K562 (cell line): ENCODE results near the gene SHISAL2A. TPM values are rescaled to one million over a fixed set of nuclear protein-coding genes. Genes with fewer than 3 reads are reported as not detected.
A peak's percentile ranks its signal among the peaks of the same experiment; 100 is the strongest.

ENCODE experiments used
- E2F3 ChIP-seq: fragments of 250-450 bp; sonication (Bioruptor Pico); IDR thresholded peaks from 2 replicates; pipeline ENCODE4 v1.4.0; 2020; ENCODE audit warnings: mild to moderate bottlenecking
- FOXA1 ChIP-seq: fragments of 450-650 bp; IDR thresholded peaks from 2 replicates; pipeline ENCODE4 v1.6.1; 2016; ENCODE audit warnings: mild to moderate bottlenecking, borderline replicate concordance
- FOXP1 ChIP-seq: sonication (generic); formaldehyde crosslinking; IDR thresholded peaks from 2 replicates; pipeline ENCODE4 v1.8.0; 2022; ENCODE audit warnings: mild to moderate bottlenecking, missing genetic modification reagents
- ILF3 ChIP-seq: fragments of 450-650 bp; IDR thresholded peaks from 2 replicates; pipeline ENCODE4 v1.6.1; 2018; ENCODE audit warnings: antibody characterized with exemption, mild to moderate bottlenecking, moderate library complexity, borderline replicate concordance
- JUNB ChIP-seq: fragments of 450-650 bp; formaldehyde crosslinking; conservative IDR thresholded peaks from 2 replicates; pipeline ENCODE4 v1.4.0; 2020; ENCODE audit warnings: mild to moderate bottlenecking
- MCM5 ChIP-seq: fragments of 450-650 bp; IDR thresholded peaks from 2 replicates; pipeline ENCODE4 v1.6.1; 2016; ENCODE audit warnings: low read depth
- MXI1 ChIP-seq: IDR thresholded peaks from 2 replicates; pipeline ENCODE4 v1.6.1; 2011; ENCODE audit warnings: low read depth, mild to moderate bottlenecking, improper control_type of control experiment, low read length
- PTRF ChIP-seq: fragments of 450-650 bp; IDR thresholded peaks from 2 replicates; pipeline ENCODE4 v1.6.1; 2016; ENCODE audit warnings: mild to moderate bottlenecking, missing genetic modification characterization, missing compliant biosample characterization
- RERE ChIP-seq: sonication (generic); formaldehyde crosslinking; IDR thresholded peaks from 2 replicates; pipeline ENCODE4 v1.8.0; 2023; ENCODE audit warnings: missing genetic modification reagents, mild to moderate bottlenecking, borderline replicate concordance
- SETDB1 ChIP-seq: IDR thresholded peaks from one replicate; pipeline ENCODE4 v1.6.1; 2012; ENCODE audit warnings: low read length, control low read depth, inconsistent platforms
- TBL1XR1 ChIP-seq, 2 experiments: IDR thresholded peaks; 2 replicates each; pipeline ENCODE4 v1.6.1; 2012; ENCODE audit warnings: improper control_type of control experiment in 2 of 2, low read length in 2 of 2, mild to moderate bottlenecking in 1 of 2
- ZFP30 ChIP-seq: fragments of 250-450 bp; sonication (Bioruptor Pico); IDR thresholded peaks from 2 replicates; pipeline ENCODE4 v1.8.0; 2022; ENCODE audit warnings: moderate library complexity, mild to moderate bottlenecking, inconsistent platforms, borderline replicate concordance
- ZNF282 ChIP-seq: sonication (generic); formaldehyde crosslinking; IDR thresholded peaks from 2 replicates; pipeline ENCODE4 v1.8.1; 2023; ENCODE audit warnings: missing genetic modification reagents
- ZNF354B ChIP-seq: fragments of 250-450 bp; sonication (Bioruptor Pico); IDR thresholded peaks from 2 replicates; pipeline ENCODE4 v1.4.0; 2020
- ZNF444 ChIP-seq: fragments of 250-450 bp; sonication (Bioruptor Pico); IDR thresholded peaks from 2 replicates; pipeline ENCODE4 v1.4.0; 2020; ENCODE audit warnings: mild to moderate bottlenecking, moderate library complexity
- ZNF766 ChIP-seq: fragments of 200-800 bp; sonication (Bioruptor generic); conservative IDR thresholded peaks from 2 replicates; pipeline ENCODE4 v1.6.1; 2016; ENCODE audit warnings: missing genetic modification characterization, missing compliant biosample characterization
- ZSCAN29 ChIP-seq: fragments of 450-650 bp; IDR thresholded peaks from 2 replicates; pipeline ENCODE4 v1.6.1; 2017
- polyA plus RNA-seq, 8 experiments: library from polyadenylated mRNA; depleted of rRNA in 4 of 8; stranded (reverse) in 5 of 8; unstranded in 3 of 8; fragments of >200 nt; fragmentation: Nextera tagmentation in 2 of 8; fragmentation: Illumina TruSeq in 1 of 8; extraction: Ambion mirVana in 2 of 8; extraction: Trizol in 1 of 8; gene quantifications; 2 replicates each; pipeline versions ENCODE4 v1.2.1 to v1.2.3, GENCODE V29; 2011 to 2014; ENCODE audit warnings: inconsistent platforms in 1 of 8, missing spikeins in 1 of 8
- total RNA-seq, 7 experiments: library from RNA; depleted of rRNA in 6 of 7; stranded (reverse); fragments of >200 nt in 6 of 7; fragmentation: Illumina TruSeq in 2 of 7; extraction: Trizol in 2 of 7; gene quantifications; 2 replicates each; pipeline versions ENCODE4 v1.2.1 to v1.2.3, GENCODE V29; 2011 to 2021; ENCODE audit warnings: low replicate concordance in 1 of 7
- TF ChIP-seq, protein P1 (sequence below): fragments of 450-650 bp; IDR thresholded peaks from 2 replicates; pipeline ENCODE4 v1.6.1; 2016; ENCODE audit warnings: missing biosample characterization, missing genetic modification characterization
- TF ChIP-seq, protein P2 (sequence below): sonication (generic); formaldehyde crosslinking; IDR thresholded peaks from 2 replicates; pipeline ENCODE4 v1.8.0; 2022; ENCODE audit warnings: mild to moderate bottlenecking, missing genetic modification reagents
- TF ChIP-seq, protein P3 (sequence below): fragments of 250-450 bp; sonication (Bioruptor Pico); IDR thresholded peaks from 2 replicates; pipeline ENCODE4 v1.8.0; 2021; ENCODE audit warnings: borderline replicate concordance, mild to moderate bottlenecking, moderate library complexity; ENCODE audit not compliant: poor library complexity, severe bottlenecking

The SHISAL2A gene
- total and polyA plus RNA-seq, 9 of the 15 experiments (the other 6 are each of a cell fraction or from before 2014, with no cell fraction given), result 0.11 TPM; not detected in 8

DNA sequence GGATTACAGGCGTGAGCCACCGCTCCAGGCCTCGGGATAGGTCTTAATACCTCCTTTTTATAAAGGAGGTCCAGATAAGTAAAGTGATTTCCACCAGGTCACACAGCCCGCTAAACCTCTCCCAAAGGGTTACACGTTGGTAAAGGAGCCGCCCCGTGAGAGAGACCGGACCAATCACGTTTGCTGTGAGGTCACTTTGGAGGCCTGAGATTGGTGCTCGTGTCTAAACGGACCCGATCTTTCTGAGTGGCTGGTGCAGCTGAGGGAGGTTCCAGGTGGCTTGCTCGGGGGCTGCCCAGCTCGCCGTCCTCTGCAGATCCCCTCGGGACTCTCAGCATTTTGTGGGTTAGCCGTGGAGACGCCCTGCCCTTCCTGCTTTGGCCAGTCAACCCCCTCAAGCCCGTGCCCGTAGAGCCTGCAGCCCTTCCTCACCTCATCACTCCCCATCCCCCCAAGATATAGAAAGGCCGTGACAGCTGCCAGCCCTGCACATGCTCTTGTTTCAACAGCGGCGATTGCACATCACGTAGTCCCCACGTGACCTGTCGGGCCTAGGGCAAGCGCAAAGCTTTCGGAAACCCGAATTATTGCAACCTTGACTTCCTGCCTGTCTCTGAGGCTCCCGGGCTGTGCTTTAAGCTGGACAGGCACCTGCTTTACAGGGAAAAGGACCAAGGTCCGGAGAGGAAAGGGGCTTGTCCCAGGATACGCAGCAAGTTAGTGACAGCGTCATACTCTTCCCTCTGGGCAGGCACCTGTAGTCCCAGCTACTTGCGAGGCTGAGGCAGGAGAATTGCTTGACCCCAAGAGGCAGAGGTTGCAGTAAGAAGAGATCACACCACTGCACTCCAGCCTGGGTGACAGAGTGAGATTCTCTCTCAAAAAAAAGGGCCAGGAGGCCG, 70.2 kb downstream of the SHISAL2A start (continued):
- TF ChIP-seq ZNF766 (peak; percentile 48), MXI1 (no peak), RERE (CRISPR knock-in tag) (0 out of 2 replicates have a peak, but pooled peaks have one; percentile 39), FOXA1 (no peak), JUNB (CRISPR knock-in tag) (no peak), ILF3 (no peak), E2F3 (0 out of 2 replicates have a peak, but pooled peaks have one; percentile 15), ZNF282 (no peak), SETDB1 (no peak), ZSCAN29 (peak; percentile 86; the same call in 1 of the 2 replicates), MCM5 (no peak), PTRF (tag) (no peak), ZNF444 (CRISPR knock-in tag) (no peak), ZNF354B (CRISPR knock-in tag) (no peak), TBL1XR1 (IDR thresholded peaks at IDR 0.05; ENCODE audit: low read length in 2 of 2) (0 out of 4 replicates have a peak, but pooled peaks have one; percentile 29 to 62), ZFP30 (CRISPR knock-in tag) (no peak), FOXP1 (CRISPR knock-in tag) (peak; percentile 60; the same call in 1 of the 2 replicates)
- TF ChIP-seq, protein P1, sequence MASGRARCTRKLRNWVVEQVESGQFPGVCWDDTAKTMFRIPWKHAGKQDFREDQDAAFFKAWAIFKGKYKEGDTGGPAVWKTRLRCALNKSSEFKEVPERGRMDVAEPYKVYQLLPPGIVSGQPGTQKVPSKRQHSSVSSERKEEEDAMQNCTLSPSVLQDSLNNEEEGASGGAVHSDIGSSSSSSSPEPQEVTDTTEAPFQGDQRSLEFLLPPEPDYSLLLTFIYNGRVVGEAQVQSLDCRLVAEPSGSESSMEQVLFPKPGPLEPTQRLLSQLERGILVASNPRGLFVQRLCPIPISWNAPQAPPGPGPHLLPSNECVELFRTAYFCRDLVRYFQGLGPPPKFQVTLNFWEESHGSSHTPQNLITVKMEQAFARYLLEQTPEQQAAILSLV, result no peak
- TF ChIP-seq, protein P2, sequence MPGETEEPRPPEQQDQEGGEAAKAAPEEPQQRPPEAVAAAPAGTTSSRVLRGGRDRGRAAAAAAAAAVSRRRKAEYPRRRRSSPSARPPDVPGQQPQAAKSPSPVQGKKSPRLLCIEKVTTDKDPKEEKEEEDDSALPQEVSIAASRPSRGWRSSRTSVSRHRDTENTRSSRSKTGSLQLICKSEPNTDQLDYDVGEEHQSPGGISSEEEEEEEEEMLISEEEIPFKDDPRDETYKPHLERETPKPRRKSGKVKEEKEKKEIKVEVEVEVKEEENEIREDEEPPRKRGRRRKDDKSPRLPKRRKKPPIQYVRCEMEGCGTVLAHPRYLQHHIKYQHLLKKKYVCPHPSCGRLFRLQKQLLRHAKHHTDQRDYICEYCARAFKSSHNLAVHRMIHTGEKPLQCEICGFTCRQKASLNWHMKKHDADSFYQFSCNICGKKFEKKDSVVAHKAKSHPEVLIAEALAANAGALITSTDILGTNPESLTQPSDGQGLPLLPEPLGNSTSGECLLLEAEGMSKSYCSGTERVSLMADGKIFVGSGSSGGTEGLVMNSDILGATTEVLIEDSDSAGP (CRISPR knock-in tag), result peak; percentile 70; the same call in 1 of the 2 replicates
- TF ChIP-seq, protein P3, sequence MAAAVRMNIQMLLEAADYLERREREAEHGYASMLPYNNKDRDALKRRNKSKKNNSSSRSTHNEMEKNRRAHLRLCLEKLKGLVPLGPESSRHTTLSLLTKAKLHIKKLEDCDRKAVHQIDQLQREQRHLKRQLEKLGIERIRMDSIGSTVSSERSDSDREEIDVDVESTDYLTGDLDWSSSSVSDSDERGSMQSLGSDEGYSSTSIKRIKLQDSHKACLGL, result no peak
